Stimulated activated CD8-positive, alpha-beta memory T cell treated with anti-CD3 and anti-CD28 coated beads, Interleukin-4, amount 100 ng/mL, for 48 hours (primary cell): ENCODE data around the gene CLCN7.

Experiments used
- DNase-seq: peaks from one replicate; pipeline ENCODE4 v3.0.0-alpha.2; 2020

CLCN7 gene

GRCh38 chr16:1502092-1503004 is 27.5 kb upstream of the CLCN7 start:
- no peak for DNase-seq

GRCh38 chr16:1501630-1502029 is 26.8 kb upstream of the CLCN7 start:
- DNase-seq = no peak

GRCh38 chr16:1500465-1501150 is 25.8 kb upstream of the CLCN7 start:
- DNase-seq = no peak

GRCh38 chr16:1499756-1500464 is 25.1 kb upstream of the CLCN7 start:
- no peak for DNase-seq

GRCh38 chr16:1498899-1499676 is 24.3 kb upstream of the CLCN7 start:
- no peak for DNase-seq

GRCh38 chr16:1497014-1497598 is 22.3 kb upstream of the CLCN7 start:
- DNase-seq = no peak

GRCh38 chr16:1496464-1496863 is 21.6 kb upstream of the CLCN7 start:
- no peak for DNase-seq

- DNase-seq = no peak
Measured at GRCh38 chr16:1495889-1496262, 21.0 kb upstream of the CLCN7 start.

GRCh38 chr16:1495211-1495888 is 20.5 kb upstream of the CLCN7 start:
- DNase-seq = no peak

- DNase-seq = no peak
Measured at GRCh38 chr16:1494711-1495110, 19.9 kb upstream of the CLCN7 start.

- no peak for DNase-seq
Measured at GRCh38 chr16:1494129-1494640, 19.4 kb upstream of the CLCN7 start.

GRCh38 chr16:1493746-1494094 is 18.9 kb upstream of the CLCN7 start:
- no peak for DNase-seq

GRCh38 chr16:1492923-1493745 is 18.3 kb upstream of the CLCN7 start, which contains the start of gene TELO2:
TELO2 (plus strand) TSS chr16:1493360; CDS start chr16:1494282, 922 bp downstream.
- DNase-seq = peak; percentile 91

- DNase-seq = no peak
Measured at GRCh38 chr16:1492082-1492922, 17.5 kb upstream of the CLCN7 start.

- DNase-seq = no peak
Measured at GRCh38 chr16:1491327-1491726, 16.5 kb upstream of the CLCN7 start.

- no peak for DNase-seq
Measured at GRCh38 chr16:1489077-1489476, 14.2 kb upstream of the CLCN7 start.

GRCh38 chr16:1488619-1489018 is 13.8 kb upstream of the CLCN7 start, which contains the start of gene PTX4:
PTX4 (minus strand) TSS chr16:1488944; CDS start chr16:1488909, 35 bp downstream.
- no peak for DNase-seq

- DNase-seq = no peak
Measured at GRCh38 chr16:1488054-1488601, 13.3 kb upstream of the CLCN7 start.

- no peak for DNase-seq
Measured at GRCh38 chr16:1487395-1488053, 12.7 kb upstream of the CLCN7 start.
